HFFc6 (cell line): Measurements from ENCODE around the gene CGB5. TPM values are rescaled to one million over a fixed set of nuclear protein-coding genes. Genes with fewer than 3 reads are reported as not detected.

ENCODE experiments used
- DNase-seq: peaks from one replicate; pipeline ENCODE4 v3.0.0-alpha.2; 2018
- H3K27ac Mint-ChIP-seq: 2 replicates; pipeline ENCODE4 v1.8.0; 2020; ENCODE audit warnings: mild to moderate bottlenecking, mixed read lengths
- H3K27me3 Mint-ChIP-seq: 2 replicates; pipeline ENCODE4 v1.8.0; 2021; ENCODE audit warnings: mild to moderate bottlenecking, moderate library complexity, mixed read lengths; ENCODE audit not compliant: insufficient read depth
- H3K36me3 Mint-ChIP-seq: 2 replicates; pipeline ENCODE4 v1.8.0; 2021; ENCODE audit warnings: low read depth, mixed read lengths
- H3K4me1 Mint-ChIP-seq: 2 replicates; pipeline ENCODE4 v1.8.0; 2020; ENCODE audit warnings: low read depth, mixed read lengths
- H3K4me3 Mint-ChIP-seq: 2 replicates; pipeline ENCODE4 v1.8.0; 2020; ENCODE audit warnings: mild to moderate bottlenecking, moderate library complexity, mixed read lengths
- H3K9me3 Mint-ChIP-seq: 2 replicates; pipeline ENCODE4 v1.8.0; 2020; ENCODE audit warnings: mild to moderate bottlenecking, mixed read lengths
- total RNA-seq, 6 experiments: library from RNA; stranded (reverse); fragmentation: NEBNext Ultra II Directional; extraction: Animal tissue kit (Norgen Biotek cat#: 25700); gene quantifications; 2 replicates in 1 of 6; 3 replicates in 5 of 6; pipeline ENCODE4 v1.2.3, GENCODE V29; 2021
- TF ChIP-seq, protein P1 (sequence below): fragments of 200-600 bp; sonication (generic); IDR thresholded peaks from 2 replicates; pipeline ENCODE4 v1.5.0; 2021; ENCODE audit warnings: antibody characterized with exemption, mild to moderate bottlenecking

CGB5 gene
- total RNA-seq, 6 experiments from 2014 or later, result 0.23 to 0.75 TPM; not detected in 4

- Mint-ChIP-seq H3K9me3 (no peaks in the 10 kb centered on the region), H3K27ac (peak overlapping the region; percentile 12; the same call in 1 of the 2 replicates), H3K4me1 (peaks cover 28% of the 10 kb centered on the region), H3K4me3 (peak overlapping the region; percentile 90; the same call in 1 of the 2 replicates), H3K27me3 (peaks cover 6% of the 10 kb centered on the region), H3K36me3 (peaks cover 10% of the 10 kb centered on the region)
- TF ChIP-seq, protein P1, sequence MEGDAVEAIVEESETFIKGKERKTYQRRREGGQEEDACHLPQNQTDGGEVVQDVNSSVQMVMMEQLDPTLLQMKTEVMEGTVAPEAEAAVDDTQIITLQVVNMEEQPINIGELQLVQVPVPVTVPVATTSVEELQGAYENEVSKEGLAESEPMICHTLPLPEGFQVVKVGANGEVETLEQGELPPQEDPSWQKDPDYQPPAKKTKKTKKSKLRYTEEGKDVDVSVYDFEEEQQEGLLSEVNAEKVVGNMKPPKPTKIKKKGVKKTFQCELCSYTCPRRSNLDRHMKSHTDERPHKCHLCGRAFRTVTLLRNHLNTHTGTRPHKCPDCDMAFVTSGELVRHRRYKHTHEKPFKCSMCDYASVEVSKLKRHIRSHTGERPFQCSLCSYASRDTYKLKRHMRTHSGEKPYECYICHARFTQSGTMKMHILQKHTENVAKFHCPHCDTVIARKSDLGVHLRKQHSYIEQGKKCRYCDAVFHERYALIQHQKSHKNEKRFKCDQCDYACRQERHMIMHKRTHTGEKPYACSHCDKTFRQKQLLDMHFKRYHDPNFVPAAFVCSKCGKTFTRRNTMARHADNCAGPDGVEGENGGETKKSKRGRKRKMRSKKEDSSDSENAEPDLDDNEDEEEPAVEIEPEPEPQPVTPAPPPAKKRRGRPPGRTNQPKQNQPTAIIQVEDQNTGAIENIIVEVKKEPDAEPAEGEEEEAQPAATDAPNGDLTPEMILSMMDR, result no peak
- no peak for DNase-seq
Measured at GRCh38 chr19:49059053-49059452, 15.4 kb downstream of the CGB5 start.

GRCh38 chr19:49061000-49061399, 17.4 kb downstream of the CGB5 start:
- TF ChIP-seq, protein P1, result no peak
- no peak for DNase-seq
- H3K27me3 Mint-ChIP-seq, result peaks cover 13% of the 10 kb centered on the region
- no peak overlapping the region for H3K27ac Mint-ChIP-seq
- H3K9me3 Mint-ChIP-seq, result no peaks in the 10 kb centered on the region
- H3K36me3 Mint-ChIP-seq, result peaks cover 10% of the 10 kb centered on the region
- no peak overlapping the region for H3K4me3 Mint-ChIP-seq
- H3K4me1 Mint-ChIP-seq, result peaks cover 34% of the 10 kb centered on the region

DNA sequence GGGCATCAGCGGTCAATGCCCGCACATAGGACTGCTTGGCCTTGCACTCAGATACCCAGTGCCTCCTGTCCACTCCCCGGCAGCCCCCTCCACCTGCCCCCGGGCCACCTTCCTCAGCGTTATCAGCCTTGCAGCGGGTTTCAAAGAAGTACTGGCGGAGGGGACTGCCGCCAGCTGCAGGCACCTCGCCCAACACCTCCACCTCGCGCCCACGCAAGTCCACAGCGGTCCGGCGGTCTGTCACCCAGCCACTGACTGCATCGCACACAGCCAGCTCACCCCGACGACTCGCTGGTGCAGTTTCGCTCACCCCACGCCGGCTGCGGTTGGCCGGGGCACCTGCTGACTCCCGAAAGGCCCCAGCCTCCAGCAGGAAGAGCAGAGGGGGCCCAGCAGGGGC, 17.8 kb downstream of the CGB5 start:
- TF ChIP-seq, protein P1, result no peak
- no peak overlapping the region for H3K27ac Mint-ChIP-seq
- peaks cover 13% of the 10 kb centered on the region for H3K27me3 Mint-ChIP-seq
- no peak overlapping the region for H3K4me3 Mint-ChIP-seq
- peaks cover 34% of the 10 kb centered on the region for H3K4me1 Mint-ChIP-seq
- no peak for DNase-seq
- H3K36me3 Mint-ChIP-seq, result peaks cover 10% of the 10 kb centered on the region
- H3K9me3 Mint-ChIP-seq, result no peaks in the 10 kb centered on the region

GRCh38 chr19:49064029-49064629, 20.5 kb downstream of the CGB5 start:
- no peak overlapping the region; the same call in 1 of the 2 replicates for H3K4me3 Mint-ChIP-seq
- peaks cover 27% of the 10 kb centered on the region for H3K4me1 Mint-ChIP-seq
- H3K9me3 Mint-ChIP-seq, result peaks cover 5% of the 10 kb centered on the region
- peaks cover 20% of the 10 kb centered on the region for H3K36me3 Mint-ChIP-seq
- peaks cover 15% of the 10 kb centered on the region for H3K27me3 Mint-ChIP-seq
- TF ChIP-seq, protein P1, result no peak
- DNase-seq, result no peak
- no peak overlapping the region for H3K27ac Mint-ChIP-seq

DNA sequence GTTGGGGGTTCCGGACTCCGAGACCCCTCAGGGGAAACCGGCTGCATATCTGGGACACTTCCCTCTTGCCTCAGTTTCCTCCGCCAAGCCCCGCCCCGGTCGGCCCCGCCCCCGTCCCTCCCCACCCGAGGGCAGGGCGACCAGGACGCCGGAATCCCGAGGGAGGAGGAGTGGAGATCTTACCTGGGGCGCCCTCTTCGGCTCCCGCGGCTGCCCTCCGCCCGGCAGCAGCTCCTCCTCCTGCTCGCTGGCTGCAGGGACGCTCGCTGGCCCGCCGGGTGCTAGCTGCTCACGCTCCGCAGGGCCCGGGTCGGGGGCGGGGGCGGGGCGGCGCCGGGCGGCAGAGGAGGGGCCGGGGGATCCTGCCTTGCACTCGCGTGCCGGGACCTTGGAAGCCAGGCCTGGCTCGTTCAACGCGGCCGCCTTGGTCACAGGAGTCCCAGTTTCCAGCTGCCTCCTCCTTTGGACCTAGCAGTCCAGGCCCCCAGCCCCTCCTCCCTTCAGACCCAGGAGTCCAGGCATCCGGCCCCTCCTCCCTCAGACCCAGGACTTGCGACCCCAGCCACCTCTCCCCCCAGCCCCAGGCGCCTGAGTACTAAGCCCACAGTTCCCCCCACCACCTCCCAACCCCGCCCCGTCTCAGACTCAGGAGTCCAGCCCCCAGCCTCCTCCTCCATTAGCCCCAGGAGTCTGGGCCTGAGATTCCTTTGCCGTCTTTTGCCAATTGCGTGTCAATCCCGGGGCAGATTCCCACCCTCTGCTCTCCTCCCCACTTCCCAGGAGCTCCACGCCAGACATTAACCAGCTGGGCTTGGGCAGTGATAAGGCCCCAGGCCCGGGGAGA, 21.3 kb downstream of the CGB5 start, which contains the start of gene NTF4:
NTF4 (minus strand) TSS at position 51 of the 844 bp plus-strand sequence. CDS start 2,821 bp downstream, outside the sequence.
- Mint-ChIP-seq H3K27me3 (peaks cover 15% of the 10 kb centered on the region), H3K4me1 (peaks cover 29% of the 10 kb centered on the region), H3K36me3 (peaks cover 23% of the 10 kb centered on the region), H3K9me3 (peaks cover 12% of the 10 kb centered on the region), H3K4me3 (no peak within 1 kb of the TSS; the same call in 1 of the 2 replicates), H3K27ac (no peak within 1 kb of the TSS; the same call in 1 of the 2 replicates)
- DNase-seq, result no peak
- TF ChIP-seq, protein P1, result no peak
